Spleen (tissue), 11 donors: ENCODE data around the gene TNRC18. TPM values are rescaled to one million over a fixed set of nuclear protein-coding genes. Genes with fewer than 3 reads are reported as not detected.

Experiments used
- DNase-seq: peaks from one replicate; pipeline ENCODE4 v3.0.0-alpha.2; 2020
- H3K27ac ChIP-seq, 8 donors: fragments of 200-600 bp; sonication (generic) in 7 of 8; 1 replicate in 4 of 8; 2 replicates in 4 of 8; pipeline versions ENCODE4 v1.5.0 to v1.8.0; 2016 to 2021; ENCODE audit warnings: inconsistent platforms in 4 of 8, mild to moderate bottlenecking in 4 of 8, moderate library complexity in 1 of 8
- H3K27me3 ChIP-seq, 7 donors: fragments of 200-600 bp; sonication (generic) in 6 of 7; replicated peaks in 1 of 7; 1 replicate in 4 of 7; 2 replicates in 3 of 7; pipeline versions ENCODE4 v1.5.0 to v1.8.0; 2016 to 2021; ENCODE audit warnings: inconsistent platforms in 3 of 7, mild to moderate bottlenecking in 1 of 7
- H3K36me3 ChIP-seq, 6 donors: fragments of 200-600 bp; sonication (generic) in 5 of 6; 1 replicate in 4 of 6; 2 replicates in 2 of 6; pipeline versions ENCODE4 v1.5.0 to v1.8.0; 2016 to 2021; ENCODE audit warnings: inconsistent platforms in 2 of 6
- H3K4me1 ChIP-seq, 6 donors: fragments of 200-600 bp; sonication (generic) in 5 of 6; 1 replicate in 3 of 6; 2 replicates in 3 of 6; pipeline versions ENCODE4 v1.5.0 to v1.8.0; 2016 to 2021; ENCODE audit warnings: inconsistent platforms in 3 of 6
- H3K4me3 ChIP-seq, 8 donors: fragments of 200-600 bp; sonication (generic) in 7 of 8; 1 replicate in 4 of 8; 2 replicates in 4 of 8; pipeline versions ENCODE4 v1.5.0 to v1.8.0; 2016 to 2021; ENCODE audit warnings: inconsistent platforms in 4 of 8, mild to moderate bottlenecking in 4 of 8, moderate library complexity in 2 of 8
- H3K9me3 ChIP-seq, 8 donors: fragments of 200-600 bp; sonication (generic) in 7 of 8; 1 replicate in 4 of 8; 2 replicates in 4 of 8; pipeline versions ENCODE4 v1.5.0 to v1.8.0; 2016 to 2021; ENCODE audit warnings: inconsistent platforms in 4 of 8
- CTCF ChIP-seq, 11 experiments: fragments of 200-600 bp in 7 of 11; fragments of 450-650 bp in 4 of 11; sonication (generic) in 4 of 11; IDR thresholded peaks in 8 of 11; conservative IDR thresholded peaks in 3 of 11; 1 replicate in 7 of 11; 2 replicates in 4 of 11; pipeline versions ENCODE4 v1.4.0 to v1.8.0; 2016 to 2021; ENCODE audit warnings: antibody characterized with exemption in 11 of 11, inconsistent platforms in 4 of 11, mild to moderate bottlenecking in 1 of 11
- POLR2A ChIP-seq, 3 donors: fragments of 450-650 bp; IDR thresholded peaks; one replicate each; pipeline ENCODE4 v1.5.1; 2017; ENCODE audit warnings: antibody characterized with exemption in 3 of 3, mild to moderate bottlenecking in 1 of 3
- POLR2AphosphoS5 ChIP-seq, 3 donors: sonication (generic); formaldehyde crosslinking; IDR thresholded peaks; one replicate each; pipeline ENCODE4 v1.5.1; 2017; ENCODE audit warnings: antibody characterized with exemption in 3 of 3
- WGBS, 5 donors: extraction: QIAGEN DNeasy Blood & Tissue Kit in 3 of 5; methylation state at CpG; one replicate each; pipeline versions ENCODE4 v1.1.5 to v1.1.7; 2013 to 2018; 5-methylcytosine and 5-hydroxymethylcytosine counted together
- intact Hi-C: fragments of 100-400 bp; cut with DNase I; formaldehyde crosslinking; loops from one replicate; pipeline ENCODE4 v1.15.0; 2023; ENCODE audit warnings: low total_unique reads
- polyA plus RNA-seq, 3 donors: library from polyadenylated mRNA; stranded (reverse); fragments of 200-250 nt; gene quantifications; one replicate each; pipeline ENCODE4 v1.2.1, GENCODE V29; 2013
- total RNA-seq, 7 donors: library from RNA; depleted of rRNA in 3 of 7; stranded (reverse); fragments of >200 nt in 3 of 7; fragmentation: NEBNext Ultra II Directional in 4 of 7; extraction: Animal tissue kit (Norgen Biotek cat#: 25700) in 4 of 7; gene quantifications; one replicate each; pipeline versions ENCODE4 v1.1.0 to v1.2.1, GENCODE V29; 2016 to 2021
- donor health status: healthy with polysubstance abuse.
- donor health status: DM: no; HTN: no; CAD: no; lungs with moderate emphysema.
- donor health status: DM: no; HTN: no; CAD: no.
- donor health status: Bipolar disorder and iron deficiency.
- donor health status: healthy.
- donor health status: DM: no; HTN: no; CAD: no.
- donor health status: DM: yes; HTN: yes; CAD: no.

Gene TNRC18
- total and polyA plus RNA-seq, 10 donors, result 3.4 to 124 (median 71.0) TPM

GRCh38 chr7:5457245-5457735 is 33.7 kb upstream of the TNRC18 start:
- peak overlapping the region in 6 of 8 donors; percentile 11 to 67 (median 38) for H3K27ac ChIP-seq
- WGBS, 5 donors, result 27 to 47% (median 34%) methylated on average over 4 of the region's 4 CpGs
- no peak overlapping the region for H3K4me3 ChIP-seq
- H3K9me3 ChIP-seq, result peaks cover 0 to 3% (median 0%) of the 10 kb centered on the region in 8 donors
- no peak for DNase-seq
- H3K36me3 ChIP-seq, result no peaks in the 10 kb centered on the region
- H3K27me3 ChIP-seq, result peaks cover 0 to 14% (median 0%) of the 10 kb centered on the region in 7 donors
- TF ChIP-seq POLR2AphosphoS5 (IDR thresholded peaks at IDR 0.05), result no peak
- TF ChIP-seq POLR2A (IDR thresholded peaks at IDR 0.05), result no peak
- TF ChIP-seq CTCF (IDR thresholded peaks at IDR 0.05 in 8 of 11, conservative IDR thresholded peaks at IDR 0.05 in 3 of 11), result no peak
- peaks cover 0 to 21% (median 6%) of the 10 kb centered on the region in 6 donors for H3K4me1 ChIP-seq
- intact Hi-C loops, result no loop called here

- Histone ChIP-seq H3K27ac (no peak overlapping the region), H3K36me3 (no peaks in the 10 kb centered on the region), H3K9me3 (peaks cover 0 to 3% (median 0%) of the 10 kb centered on the region in 8 donors), H3K4me3 (no peak overlapping the region), H3K27me3 (peaks cover 0 to 14% (median 0%) of the 10 kb centered on the region in 7 donors), H3K4me1 (peaks cover 0 to 16% (median 6%) of the 10 kb centered on the region in 6 donors)
- TF ChIP-seq CTCF (IDR thresholded peaks at IDR 0.05 in 8 of 11, conservative IDR thresholded peaks at IDR 0.05 in 3 of 11), result no peak
- TF ChIP-seq POLR2AphosphoS5 (IDR thresholded peaks at IDR 0.05), result no peak
- TF ChIP-seq POLR2A (IDR thresholded peaks at IDR 0.05), result no peak
- intact Hi-C loops, result no loop called here
- DNase-seq, result no peak
- 91 to 100% (median 96%) methylated on average over 4 of the region's 4 CpGs for WGBS, 5 donors
These were observed 32.8 kb upstream of the TNRC18 start for GRCh38 chr7:5456409-5456808.

GRCh38 chr7:5455581-5456219 is 32.1 kb upstream of the TNRC18 start:
- TF ChIP-seq POLR2AphosphoS5 (IDR thresholded peaks at IDR 0.05), result no peak
- TF ChIP-seq POLR2A (IDR thresholded peaks at IDR 0.05), result no peak
- no peak for TF ChIP-seq CTCF (IDR thresholded peaks at IDR 0.05 in 8 of 11, conservative IDR thresholded peaks at IDR 0.05 in 3 of 11)

GRCh38 chr7:5455175-5455574 is 31.5 kb upstream of the TNRC18 start:
- DNase-seq, result no peak
- Histone ChIP-seq H3K4me3 (no peak overlapping the region), H3K9me3 (peaks cover 0 to 3% (median 0%) of the 10 kb centered on the region in 8 donors), H3K27me3 (peaks cover 0 to 14% (median 0%) of the 10 kb centered on the region in 7 donors), H3K27ac (no peak overlapping the region), H3K4me1 (peaks cover 0 to 24% (median 8%) of the 10 kb centered on the region in 6 donors), H3K36me3 (no peaks in the 10 kb centered on the region)
- intact Hi-C loops, result no loop called here
- 72 to 88% (median 85%) methylated on average over 4 to 6 of the region's 6 CpGs for WGBS, 5 donors
- TF ChIP-seq POLR2AphosphoS5 (IDR thresholded peaks at IDR 0.05), result no peak
- TF ChIP-seq CTCF (IDR thresholded peaks at IDR 0.05 in 8 of 11, conservative IDR thresholded peaks at IDR 0.05 in 3 of 11), result no peak
- TF ChIP-seq POLR2A (IDR thresholded peaks at IDR 0.05), result no peak

More at GRCh38 chr7:5455581-5456219, 32.1 kb upstream of the TNRC18 start:
- H3K27ac ChIP-seq, result no peak overlapping the region
- H3K27me3 ChIP-seq, result peaks cover 0 to 14% (median 0%) of the 10 kb centered on the region in 7 donors
- no peak for DNase-seq
- WGBS, 5 donors, result 36 to 61% (median 46%) methylated on average over 22 of the region's 22 CpGs
- no peaks in the 10 kb centered on the region for H3K36me3 ChIP-seq
- H3K4me1 ChIP-seq, result peaks cover 0 to 19% (median 6%) of the 10 kb centered on the region in 6 donors
- peaks cover 0 to 3% (median 0%) of the 10 kb centered on the region in 8 donors for H3K9me3 ChIP-seq
- intact Hi-C loops, result no loop called here
- H3K4me3 ChIP-seq, result no peak overlapping the region
